ENCODE data around the gene VPREB3.

VPREB3 gene

GRCh38 chr22:23754220-23754919 lies at the start of gene VPREB3:
VPREB3 (minus strand) TSS chr22:23754425; CDS start chr22:23754363, 62 bp downstream.
- DNase-seq, result no peak

- no peak for DNase-seq
Measured at GRCh38 chr22:23803001-23803819, 49.0 kb upstream of the VPREB3 start.

GRCh38 chr22:23801886-23802377 lies 47.7 kb upstream of the VPREB3 start:
- DNase-seq, result no peak

GRCh38 chr22:23801238-23801821 lies 47.1 kb upstream of the VPREB3 start:
- DNase-seq, result no peak

- no peak for DNase-seq
Measured at GRCh38 chr22:23800297-23801237, 46.3 kb upstream of the VPREB3 start.

GRCh38 chr22:23796461-23796860 lies 42.2 kb upstream of the VPREB3 start:
- no peak for DNase-seq

GRCh38 chr22:23793326-23793725 lies 39.1 kb upstream of the VPREB3 start:
- no peak for DNase-seq

- DNase-seq, result no peak
Measured at GRCh38 chr22:23791738-23792645, 37.8 kb upstream of the VPREB3 start.

GRCh38 chr22:23790819-23791737 lies 36.9 kb upstream of the VPREB3 start:
- no peak for DNase-seq

GRCh38 chr22:23789638-23790037 lies 35.4 kb upstream of the VPREB3 start:
- DNase-seq, result no peak

GRCh38 chr22:23789121-23789520 lies 34.9 kb upstream of the VPREB3 start:
- peak; percentile 59 for DNase-seq

- DNase-seq, result no peak
Measured at GRCh38 chr22:23787910-23788309, 33.7 kb upstream of the VPREB3 start.

GRCh38 chr22:23787600-23787896 lies 33.3 kb upstream of the VPREB3 start:
- no peak for DNase-seq

- peak; percentile 72 for DNase-seq
Measured at GRCh38 chr22:23786752-23787599, 32.8 kb upstream of the VPREB3 start, which contains the start of gene SMARCB1. SMARCB1 (plus strand) TSS chr22:23786966; CDS start chr22:23787170, 204 bp downstream.

GRCh38 chr22:23786261-23786710 lies 32.1 kb upstream of the VPREB3 start:
- DNase-seq, result no peak

- no peak for DNase-seq
Measured at GRCh38 chr22:23784215-23784732, 30.0 kb upstream of the VPREB3 start.

- no peak for DNase-seq
Measured at GRCh38 chr22:23783265-23784150, 29.3 kb upstream of the VPREB3 start.

GRCh38 chr22:23782703-23783102 lies 28.5 kb upstream of the VPREB3 start:
- no peak for DNase-seq
